ENCODE measurements around the gene NRDE2. TPM values are rescaled to one million over a fixed set of nuclear protein-coding genes. Genes with fewer than 3 reads are reported as not detected.
"Not testable (repeated sequence)": the region's sequence is repeated elsewhere in the genome, so short reads cannot be mapped to it uniquely, and the experiment has no call there.

Gene NRDE2
- total RNA-seq, 2 donors from 2014 or later: 18.8 to 21.5 TPM

- TF ChIP-seq POLR2AphosphoS5 (IDR thresholded peaks at IDR 0.05) (no peak), POLR2A (IDR thresholded peaks at IDR 0.05) (no peak), CTCF (IDR thresholded peaks at IDR 0.05) (no peak)
- Histone ChIP-seq H3K9me3 (no peaks in the 10 kb centered on the region), H3K4me3 (no peak overlapping the region), H3K27ac (no peak overlapping the region), H3K4me1 (replicated peaks) (no peaks in the 10 kb centered on the region), H3K27me3 (replicated peaks; ENCODE audit: insufficient read depth) (no peaks in the 10 kb centered on the region), H3K36me3 (no peaks in the 10 kb centered on the region)
- intact Hi-C loops (cut with DNase I): no loop called here
- WGBS: 89% methylated on average over 8 of the region's 8 CpGs
- no peak for DNase-seq (ENCODE audit: low spot score)
Measured at GRCh38 chr14:90253826-90254225, 77.9 kb downstream of the NRDE2 start.

- H3K4me3 ChIP-seq: no peak overlapping the region
- no peaks in the 10 kb centered on the region for H3K36me3 ChIP-seq
- intact Hi-C loops (cut with DNase I): no loop called here
- no peak for TF ChIP-seq POLR2A (IDR thresholded peaks at IDR 0.05)
- no peak for TF ChIP-seq CTCF (IDR thresholded peaks at IDR 0.05)
- no peak for TF ChIP-seq POLR2AphosphoS5 (IDR thresholded peaks at IDR 0.05)
- no peak overlapping the region for H3K27ac ChIP-seq
- no peaks in the 10 kb centered on the region for H3K9me3 ChIP-seq
- WGBS: 14% methylated on average over 2 of the region's 2 CpGs
- no peaks in the 10 kb centered on the region for H3K27me3 ChIP-seq (replicated peaks; ENCODE audit: insufficient read depth)
- H3K4me1 ChIP-seq (replicated peaks): no peaks in the 10 kb centered on the region
- DNase-seq (ENCODE audit: low spot score): no peak
Measured at GRCh38 chr14:90248594-90248993, 83.1 kb downstream of the NRDE2 start.

- H3K36me3 ChIP-seq; H3K4me1 ChIP-seq (replicated peaks); H3K4me3 ChIP-seq; DNase-seq (ENCODE audit: low spot score); intact Hi-C loops (cut with DNase I); H3K27me3 ChIP-seq (replicated peaks; ENCODE audit: insufficient read depth); H3K27ac ChIP-seq; H3K9me3 ChIP-seq: not testable (repeated sequence)
- 57% methylated on average over 10 of the region's 10 CpGs for WGBS
Measured at GRCh38 chr14:90247441-90247840, 84.3 kb downstream of the NRDE2 start.

GRCh38 chr14:90246936-90247335 is 84.8 kb downstream of the NRDE2 start:
- Histone ChIP-seq H3K27ac (no peak overlapping the region), H3K9me3 (no peaks in the 10 kb centered on the region), H3K36me3 (no peaks in the 10 kb centered on the region), H3K4me1 (replicated peaks) (no peaks in the 10 kb centered on the region), H3K4me3 (no peak overlapping the region), H3K27me3 (replicated peaks; ENCODE audit: insufficient read depth) (no peaks in the 10 kb centered on the region)
- intact Hi-C loops (cut with DNase I): no loop called here
- TF ChIP-seq POLR2A (IDR thresholded peaks at IDR 0.05): no peak
- TF ChIP-seq CTCF (IDR thresholded peaks at IDR 0.05): no peak
- no peak for TF ChIP-seq POLR2AphosphoS5 (IDR thresholded peaks at IDR 0.05)
- DNase-seq (ENCODE audit: low spot score): no peak
- 88% methylated on average over 4 of the region's 4 CpGs for WGBS

GRCh38 chr14:90242444-90242843 is 89.3 kb downstream of the NRDE2 start:
- H3K36me3 ChIP-seq: no peaks in the 10 kb centered on the region
- intact Hi-C loops (cut with DNase I): no loop called here
- H3K4me1 ChIP-seq (replicated peaks): no peaks in the 10 kb centered on the region
- TF ChIP-seq POLR2AphosphoS5 (IDR thresholded peaks at IDR 0.05) (no peak), CTCF (IDR thresholded peaks at IDR 0.05) (no peak), POLR2A (IDR thresholded peaks at IDR 0.05) (no peak)
- no peak for DNase-seq (ENCODE audit: low spot score)
- H3K9me3 ChIP-seq: no peaks in the 10 kb centered on the region
- H3K27me3 ChIP-seq (replicated peaks; ENCODE audit: insufficient read depth): no peaks in the 10 kb centered on the region
- H3K27ac ChIP-seq: no peak overlapping the region
- no peak overlapping the region for H3K4me3 ChIP-seq
